SK-N-MC (cell line): Measurements from ENCODE around the gene HYAL2.
A peak's percentile ranks its signal among the peaks of the same experiment; 100 is the strongest.

ENCODE experiments used
- DNase-seq: peaks from one replicate; pipeline ENCODE4 v3.0.0-alpha.2; 2011; ENCODE audit warnings: low read depth, low spot score
- H3K27ac ChIP-seq: fragments of 200-600 bp; sonication (generic); 2 replicates; pipeline ENCODE4 v1.5.1; 2016; ENCODE audit warnings: mixed run types
- H3K36me3 ChIP-seq: fragments of 200-600 bp; sonication (generic); 2 replicates; pipeline ENCODE4 v1.6.1; 2017; ENCODE audit warnings: antibody characterized with exemption, low read length, mixed read lengths; ENCODE audit not compliant: insufficient read depth
- H3K4me3 ChIP-seq: fragments of 200-600 bp; sonication (generic); 2 replicates; pipeline ENCODE4 v1.5.1; 2016
- H3K9ac ChIP-seq: fragments of 200-600 bp; sonication (generic); 2 replicates; pipeline ENCODE4 v1.8.0; 2017; ENCODE audit warnings: mixed run types, mixed read lengths; ENCODE audit not compliant: insufficient read length
- H3K9me3 ChIP-seq: fragments of 200-600 bp; sonication (generic); 2 replicates; pipeline ENCODE4 v1.6.1; 2017; ENCODE audit warnings: low read depth, mild to moderate bottlenecking, antibody characterized with exemption, low read length, moderate library complexity, mixed read lengths
- EZH2 ChIP-seq: fragments of 200-600 bp; sonication (generic); IDR thresholded peaks from one replicate; pipeline ENCODE4 v1.6.1; 2017; ENCODE audit warnings: antibody characterized with exemption
- FOXP2 ChIP-seq: optimal IDR thresholded peaks from 2 replicates; pipeline ENCODE3; 2011; ENCODE audit warnings: mild to moderate bottlenecking, moderate library complexity; ENCODE audit not compliant: insufficient read depth; ENCODE audit errors: extremely low read length, control extremely low read depth
- POLR2AphosphoS5 ChIP-seq: IDR thresholded peaks from 2 replicates; pipeline ENCODE4 v1.6.1; 2012; ENCODE audit warnings: mild to moderate bottlenecking, low read depth, low read length, borderline replicate concordance

Gene HYAL2

DNA sequence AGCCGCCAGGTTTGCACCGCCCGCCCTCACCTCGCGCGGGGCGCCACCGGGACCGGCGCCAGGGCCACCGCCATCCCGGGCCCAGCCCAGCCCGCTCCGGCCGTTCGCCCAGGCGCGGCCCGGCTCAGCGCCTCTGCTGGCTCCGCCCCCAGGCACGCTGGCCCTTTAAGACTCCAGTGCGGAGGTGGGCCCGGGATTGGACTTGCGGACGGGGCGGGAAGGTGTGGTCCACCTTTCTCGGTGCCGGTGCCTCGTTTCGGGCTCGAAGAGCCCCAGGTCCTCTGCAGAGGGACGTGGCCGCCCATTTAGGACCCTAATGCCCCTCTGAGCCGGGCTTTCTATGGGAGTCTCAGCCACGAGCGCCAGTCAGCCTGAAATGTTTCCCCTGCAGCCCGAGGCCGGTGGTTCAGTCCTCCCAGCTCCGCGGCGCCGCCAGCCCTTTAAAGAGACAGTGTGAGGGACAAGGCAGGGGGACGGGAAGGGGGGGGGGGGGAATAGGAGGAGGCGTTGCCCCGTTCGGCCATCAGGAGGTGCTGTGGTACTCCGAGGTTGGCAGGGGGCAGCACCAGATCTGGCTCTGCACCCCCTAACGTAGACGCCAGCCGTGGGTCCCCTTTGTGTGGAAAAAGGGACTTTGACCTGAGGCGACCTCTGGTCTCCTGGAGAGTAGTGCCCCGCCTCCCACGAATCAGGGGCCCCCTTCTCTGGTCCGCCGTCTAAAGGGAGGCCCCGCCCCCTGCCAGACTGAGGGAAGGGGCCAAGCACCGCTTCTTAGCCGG lies 1.0 kb downstream of the HYAL2 start:
- no peak for TF ChIP-seq EZH2
- peak; percentile 45 for DNase-seq
- peak overlapping the region; percentile 95 for H3K27ac ChIP-seq
- peak overlapping the region; percentile 97 for H3K9ac ChIP-seq
- H3K4me3 ChIP-seq: peak overlapping the region; percentile 83
- H3K9me3 ChIP-seq: no peaks in the 10 kb centered on the region
- peaks cover 15% of the 10 kb centered on the region; the same call in 1 of the 2 replicates for H3K36me3 ChIP-seq

DNA sequence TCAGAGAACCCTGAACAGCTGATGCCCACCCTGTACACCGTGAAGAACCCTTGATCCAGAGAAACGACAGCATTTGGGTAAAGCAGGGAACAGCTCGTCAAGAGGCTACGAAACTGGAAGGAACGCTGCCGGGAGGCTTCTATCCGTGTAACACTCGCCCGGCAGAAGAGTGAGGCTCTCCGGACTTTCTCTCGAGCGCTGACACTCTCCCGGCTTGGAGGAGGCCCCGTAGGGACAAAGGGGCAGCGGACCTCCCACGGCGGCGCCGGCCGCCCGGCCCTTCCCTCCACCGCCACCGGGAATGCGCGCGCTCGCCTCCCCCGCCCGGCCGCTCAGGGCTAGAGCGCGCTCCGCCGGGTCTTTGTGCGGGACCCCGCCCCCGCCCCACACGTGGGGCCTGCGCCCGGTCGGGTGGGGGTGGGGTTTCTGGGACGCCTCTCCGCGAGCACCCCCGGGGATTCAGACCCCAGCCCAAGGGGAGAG lies 1.7 kb downstream of the HYAL2 start:
- Histone ChIP-seq H3K27ac (peak overlapping the region; percentile 95), H3K9me3 (no peaks in the 10 kb centered on the region), H3K4me3 (peak overlapping the region; percentile 83), H3K9ac (peak overlapping the region; percentile 97), H3K36me3 (peaks cover 15% of the 10 kb centered on the region; the same call in 1 of the 2 replicates)
- TF ChIP-seq POLR2AphosphoS5 (no peak), FOXP2 (no peak), EZH2 (no peak)
- no peak for DNase-seq

DNA sequence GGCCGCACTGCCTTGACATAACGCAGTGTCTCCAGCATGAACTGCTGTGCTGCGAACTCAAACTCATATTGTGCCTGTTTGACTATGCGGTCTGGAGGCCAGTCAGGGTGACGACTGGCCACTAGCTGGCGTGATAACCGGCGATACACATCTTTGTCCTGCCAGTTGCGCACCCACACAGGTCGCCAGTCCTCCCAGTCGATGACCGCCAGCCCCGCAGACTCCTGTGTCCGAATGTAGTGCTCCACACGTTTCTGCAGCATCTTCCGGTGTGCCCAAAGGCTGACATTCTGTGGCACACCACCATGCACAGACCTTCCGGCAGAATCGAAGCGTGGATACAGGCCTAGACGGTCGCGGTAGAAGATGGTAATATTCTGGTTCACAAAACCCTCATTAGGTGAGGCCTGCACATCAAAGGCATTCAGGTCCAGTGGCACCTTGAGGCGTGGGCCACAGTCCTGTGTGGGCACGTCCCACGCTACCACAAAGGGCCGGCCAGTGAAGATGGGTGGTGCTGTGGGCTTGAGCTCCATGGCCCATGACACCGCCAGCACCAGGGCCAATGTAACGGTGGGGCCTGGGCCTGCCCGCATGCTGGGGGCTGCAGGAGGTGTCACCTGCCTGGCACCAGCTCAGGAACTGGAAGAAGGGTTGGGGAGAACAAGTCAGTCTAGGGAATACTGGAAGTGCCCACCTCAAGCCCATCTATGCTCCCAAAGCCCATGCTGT lies 2.5 kb downstream of the HYAL2 start:
- peak overlapping the region; percentile 31; the same call in 1 of the 2 replicates for H3K27ac ChIP-seq
- TF ChIP-seq EZH2: no peak
- TF ChIP-seq POLR2AphosphoS5: no peak
- no peak for TF ChIP-seq FOXP2
- peaks cover 15% of the 10 kb centered on the region; the same call in 1 of the 2 replicates for H3K36me3 ChIP-seq
- peak overlapping the region; percentile 97 for H3K9ac ChIP-seq
- no peaks in the 10 kb centered on the region for H3K9me3 ChIP-seq
- DNase-seq: no peak
- peak overlapping the region; percentile 83 for H3K4me3 ChIP-seq

DNA sequence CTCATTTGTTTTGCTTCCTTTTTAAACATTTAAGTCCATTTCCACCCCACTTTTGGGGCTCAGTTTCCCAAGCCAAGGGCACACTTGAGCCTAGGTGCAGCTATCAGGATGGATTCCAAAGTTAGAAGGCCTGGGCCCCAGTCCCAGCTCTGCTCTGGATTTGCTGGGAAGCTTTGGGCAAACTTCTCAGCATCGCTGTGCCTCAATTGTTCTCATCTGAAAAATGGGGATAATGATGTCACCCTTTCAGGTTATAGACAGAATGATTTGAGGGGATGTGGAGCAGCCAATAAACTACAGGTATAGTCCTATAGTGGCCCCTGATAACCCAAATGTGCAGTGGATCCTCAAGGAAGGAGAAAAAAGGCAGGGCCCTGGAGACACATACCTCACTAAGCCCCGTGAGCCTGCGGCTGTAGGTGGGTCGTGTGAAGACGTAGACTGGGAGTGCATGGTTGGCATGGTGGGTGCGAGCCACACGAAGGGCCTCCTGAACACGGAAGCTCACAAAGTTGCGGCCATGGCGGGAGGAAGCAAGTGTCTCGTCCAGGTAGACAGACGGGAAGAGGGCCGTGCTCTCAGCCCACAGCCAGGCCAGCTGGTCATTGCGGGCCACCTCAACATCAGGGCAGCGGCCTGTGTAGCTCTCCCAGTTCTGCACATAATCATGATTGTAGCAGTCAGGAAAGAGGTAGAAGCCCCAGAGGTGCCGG lies 3.2 kb downstream of the HYAL2 start:
- no peak overlapping the region for H3K27ac ChIP-seq
- no peak for DNase-seq
- no peak overlapping the region for H3K4me3 ChIP-seq
- TF ChIP-seq POLR2AphosphoS5: no peak
- TF ChIP-seq EZH2: no peak
- no peak for TF ChIP-seq FOXP2
- peaks cover 15% of the 10 kb centered on the region; the same call in 1 of the 2 replicates for H3K36me3 ChIP-seq
- no peak overlapping the region for H3K9ac ChIP-seq
- H3K9me3 ChIP-seq: no peaks in the 10 kb centered on the region

DNA sequence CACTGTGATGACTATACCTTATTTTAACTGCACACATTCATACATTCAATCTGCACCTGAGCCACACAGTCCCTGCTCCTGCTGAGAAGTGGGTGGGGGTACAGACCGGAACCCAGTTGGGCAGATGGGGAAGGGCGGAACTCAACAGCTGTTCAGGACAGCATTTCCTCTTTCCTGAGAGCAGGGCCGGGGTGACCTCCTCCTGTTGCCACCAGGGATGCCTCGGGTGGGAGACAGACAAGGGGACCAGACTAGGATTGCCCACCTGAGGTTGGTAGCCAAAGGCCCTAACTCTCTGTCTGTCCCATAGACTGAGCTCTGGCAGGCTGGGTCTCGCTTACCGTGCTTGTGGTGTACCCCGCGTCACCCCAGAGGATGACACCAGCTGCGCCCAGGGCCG lies 3.9 kb downstream of the HYAL2 start:
- no peak overlapping the region for H3K4me3 ChIP-seq
- TF ChIP-seq FOXP2 (no peak), EZH2 (no peak), POLR2AphosphoS5 (no peak)
- H3K9me3 ChIP-seq: no peaks in the 10 kb centered on the region
- no peak overlapping the region for H3K9ac ChIP-seq
- H3K27ac ChIP-seq: no peak overlapping the region
- DNase-seq: no peak
- H3K36me3 ChIP-seq: peaks cover 15% of the 10 kb centered on the region; the same call in 1 of the 2 replicates

DNA sequence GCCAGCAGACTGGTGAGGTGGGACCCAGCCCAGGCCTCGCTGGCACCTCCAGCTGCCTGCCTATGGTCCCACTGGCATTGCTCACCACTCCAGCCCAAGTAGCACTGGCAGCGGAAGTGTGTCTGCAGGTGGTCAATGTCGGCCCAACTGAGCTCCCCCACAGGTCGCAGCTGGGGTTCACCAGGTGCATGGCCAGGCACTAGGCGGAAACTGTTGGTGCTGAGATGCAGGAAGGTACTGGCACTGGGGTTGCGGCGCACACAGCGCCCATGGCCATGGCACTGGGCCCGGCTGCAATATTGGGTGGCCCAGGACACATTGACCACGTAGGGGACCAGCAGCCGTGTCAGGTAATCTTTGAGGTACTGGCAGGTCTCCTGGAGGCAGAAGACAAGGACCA lies 4.4 kb downstream of the HYAL2 start:
- H3K9ac ChIP-seq: no peak overlapping the region
- DNase-seq: no peak
- H3K9me3 ChIP-seq: no peaks in the 10 kb centered on the region
- H3K36me3 ChIP-seq: peaks cover 15% of the 10 kb centered on the region; the same call in 1 of the 2 replicates
- TF ChIP-seq POLR2AphosphoS5 (no peak), FOXP2 (no peak), EZH2 (no peak)
- no peak overlapping the region for H3K4me3 ChIP-seq
- H3K27ac ChIP-seq: no peak overlapping the region

DNA sequence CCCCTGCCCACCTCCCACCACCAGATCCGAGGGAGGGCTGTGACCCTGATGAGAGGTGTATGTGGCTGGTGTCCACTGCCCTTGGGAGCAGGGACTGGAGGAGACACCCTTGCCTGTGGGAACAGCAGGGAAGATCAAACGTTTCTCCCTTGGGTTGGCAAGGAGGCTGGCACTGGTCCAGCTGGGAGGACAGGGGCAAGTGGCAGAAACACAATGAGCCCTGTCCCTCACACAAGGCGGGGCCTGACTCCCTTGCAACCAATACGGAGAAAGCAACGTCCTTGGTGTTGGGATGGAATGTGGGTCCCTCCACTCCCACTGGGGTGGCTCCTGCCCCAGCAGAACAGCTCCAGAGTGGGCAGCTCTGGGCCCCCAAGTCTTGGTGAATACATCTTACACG lies 5.2 kb downstream of the HYAL2 start:
- TF ChIP-seq FOXP2: no peak
- TF ChIP-seq EZH2: no peak
- no peak for TF ChIP-seq POLR2AphosphoS5
- no peak for DNase-seq
- Histone ChIP-seq H3K4me3 (no peak overlapping the region), H3K9me3 (no peaks in the 10 kb centered on the region), H3K36me3 (peaks cover 15% of the 10 kb centered on the region; the same call in 1 of the 2 replicates), H3K27ac (no peak overlapping the region), H3K9ac (no peak overlapping the region)

DNA sequence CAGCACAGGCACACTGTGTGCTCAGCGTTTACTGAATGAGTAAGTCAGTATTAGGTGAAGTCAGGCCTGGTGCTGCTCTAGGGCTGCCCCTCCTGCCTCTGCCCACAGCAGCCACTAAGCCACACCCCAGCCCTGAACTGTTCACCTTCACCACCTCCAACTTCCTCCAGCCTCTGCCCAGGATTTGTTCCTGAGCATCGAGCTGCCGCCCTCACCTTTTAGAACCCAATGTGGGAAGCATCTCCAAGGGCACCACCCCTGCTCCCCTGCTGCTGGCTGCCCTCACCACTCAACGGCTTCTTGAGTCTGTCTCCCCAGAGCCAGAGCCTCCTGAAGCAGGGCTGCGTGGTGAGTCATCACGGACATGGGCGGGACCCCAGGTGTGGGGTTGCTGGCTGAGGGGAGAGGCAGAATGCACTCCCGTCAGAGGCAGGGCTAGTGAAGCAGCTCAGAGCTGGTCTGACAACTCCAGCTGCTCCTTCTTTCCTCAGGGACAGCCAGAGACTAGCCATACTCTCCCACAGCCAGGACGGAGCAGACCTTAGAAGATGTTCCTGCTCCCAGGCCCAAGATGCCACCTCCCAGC lies 5.8 kb downstream of the HYAL2 start:
- Histone ChIP-seq H3K9me3 (no peaks in the 10 kb centered on the region), H3K27ac (no peak overlapping the region), H3K4me3 (no peak overlapping the region), H3K36me3 (peaks cover 15% of the 10 kb centered on the region; the same call in 1 of the 2 replicates), H3K9ac (no peak overlapping the region)
- DNase-seq: no peak
- TF ChIP-seq POLR2AphosphoS5 (no peak), EZH2 (no peak), FOXP2 (no peak)
